ENCODE data around the gene CGN. TPM values are rescaled to one million over a fixed set of nuclear protein-coding genes. Genes with fewer than 3 reads are reported as not detected.

Gene CGN
- total RNA-seq, 1 experiment from 2014 or later: 30.9 TPM

DNA sequence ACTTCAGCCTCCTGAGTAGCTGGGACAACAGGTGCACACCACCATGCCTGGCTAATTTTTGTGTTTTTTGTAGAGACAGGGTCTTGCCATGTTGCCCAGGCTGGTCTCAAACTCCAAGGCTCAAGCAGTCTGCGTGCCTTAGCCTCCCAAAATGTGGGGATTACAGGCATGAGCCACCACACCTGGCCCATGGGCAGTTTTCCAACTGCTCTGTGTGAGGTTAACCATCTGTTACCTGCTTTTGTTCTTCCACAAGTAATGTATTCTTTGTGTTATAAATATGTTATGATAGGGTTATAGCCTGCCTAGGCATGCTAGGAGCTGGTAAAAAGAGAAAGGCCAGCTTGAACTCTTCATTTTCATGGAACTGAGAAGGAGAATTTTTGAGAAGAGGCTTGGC lies 59.6 kb downstream of the CGN start:
- no peaks in the 10 kb centered on the region for H3K9me3 ChIP-seq (ENCODE audit: control insufficient read depth, low read depth, low read length)
- H4K91ac ChIP-seq (ENCODE audit: insufficient read length, low read depth, low read length): no peak overlapping the region
- H3K9ac ChIP-seq (ENCODE audit: extremely low read depth, insufficient read length, low read length): no peak overlapping the region
- H3K79me1 ChIP-seq (ENCODE audit: insufficient read depth, low read depth, low read length, poor library complexity, severe bottlenecking): no peaks in the 10 kb centered on the region
- H3K4me1 Mint-ChIP-seq: peaks cover 0 to 5% of the 10 kb centered on the region in 2 experiments; a peak in 1 of 4 replicates
- H2BK120ac ChIP-seq (ENCODE audit: low read depth, low read length, poor library complexity, severe bottlenecking): no peak overlapping the region
- H3K56ac ChIP-seq (ENCODE audit: insufficient read length, low read depth, low read length): no peak overlapping the region
- TF ChIP-seq CTCF (conservative IDR thresholded peaks at IDR 0.05): no peak
- no peaks in the 10 kb centered on the region for H3K9me3 Mint-ChIP-seq
- no peak overlapping the region for H3K27ac Mint-ChIP-seq
- H3K18ac ChIP-seq (ENCODE audit: insufficient read length, low read depth, low read length): no peak overlapping the region
- H2BK15ac ChIP-seq (ENCODE audit: low read depth, low read length): no peak overlapping the region
- no peak overlapping the region for H3K14ac ChIP-seq (ENCODE audit: insufficient read depth, low read length)
- H2AK5ac ChIP-seq (ENCODE audit: insufficient read length, low read length): no peak overlapping the region
- H4K5ac ChIP-seq (ENCODE audit: insufficient read length, low read depth, low read length): no peak overlapping the region
- WGBS (ENCODE audit: extremely low coverage, insufficient read length, low lambda C conversion rate): no CpG with 5 or more reads among the region's 1 CpG
- peaks cover 6 to 59% (median 39%) of the 10 kb centered on the region in 3 experiments; a peak in 6 of 7 replicates for H3K36me3 Mint-ChIP-seq (ENCODE audit: insufficient read depth in 1 of 3, low read depth in 3 of 3)
- no peak overlapping the region for H3K4me2 ChIP-seq (ENCODE audit: insufficient read depth, insufficient read length, low read length)
- H3K4me3 Mint-ChIP-seq: no peak overlapping the region
- H2BK5ac ChIP-seq (ENCODE audit: insufficient read length, low read length): no peak overlapping the region
- H3K79me2 ChIP-seq (ENCODE audit: insufficient read depth, low read length): no peaks in the 10 kb centered on the region
- no peak overlapping the region for H3K27ac ChIP-seq (ENCODE audit: insufficient read length, low read depth, low read length)
- H3K27me3 ChIP-seq (ENCODE audit: insufficient read depth, low read length): no peaks in the 10 kb centered on the region
- H3T11ph ChIP-seq (ENCODE audit: low read length): no peak overlapping the region
- no peaks in the 10 kb centered on the region for H4K20me1 ChIP-seq (ENCODE audit: control insufficient read depth, insufficient read depth, insufficient read length)
- H4K8ac ChIP-seq (replicated peaks; ENCODE audit: insufficient read length, low read depth, low read length): no peak overlapping the region
- H2BK12ac ChIP-seq (ENCODE audit: insufficient read length, low read depth, low read length): no peak overlapping the region
- DNase-seq: no peak
- H3K27me3 Mint-ChIP-seq (ENCODE audit: low read depth): no peaks in the 10 kb centered on the region
- H3K23ac ChIP-seq (ENCODE audit: insufficient read length, low read depth, low read length): no peak overlapping the region
- no peak overlapping the region for H2BK20ac ChIP-seq (ENCODE audit: low read depth, low read length, poor library complexity, severe bottlenecking)
- H3K4me1 ChIP-seq (ENCODE audit: insufficient read depth, low read length): no peaks in the 10 kb centered on the region
- no peak overlapping the region for H3K4ac ChIP-seq (ENCODE audit: low read depth, low read length)
- no peaks in the 10 kb centered on the region for H3K23me2 ChIP-seq (ENCODE audit: insufficient read length, low read depth, low read length, poor library complexity, severe bottlenecking)
- no peak overlapping the region for H2AFZ ChIP-seq (ENCODE audit: low read length)
